Memory B cell (primary cell): ENCODE measurements around the gene GLIPR1L1.
A peak's percentile ranks its signal among the peaks of the same experiment; 100 is the strongest.
"Not testable (repeated sequence)": the region's sequence is repeated elsewhere in the genome, so short reads cannot be mapped to it uniquely, and the experiment has no call there.

Source experiments
- ATAC-seq: fragments of 150-1000 bp; cut with Tn5 transposase; 2 replicates; pipeline ENCODE4 v1.10.0; 2021; ENCODE audit warnings: low read depth, mild to moderate bottlenecking, moderate library complexity
- DNase-seq, 2 donors: peaks; one replicate each; pipeline ENCODE4 v3.0.0; 2022; ENCODE audit warnings: low spot score in 2 of 2
- H3K27ac Mint-ChIP-seq: one replicate; pipeline ENCODE4 v1.8.0; 2022; ENCODE audit warnings: mild to moderate bottlenecking, moderate library complexity, mixed read lengths
- H3K27me3 Mint-ChIP-seq: one replicate; pipeline ENCODE4 v1.8.0; 2022; ENCODE audit warnings: mixed read lengths
- H3K36me3 Mint-ChIP-seq: one replicate; pipeline ENCODE4 v1.8.0; 2022; ENCODE audit warnings: mild to moderate bottlenecking, mixed read lengths
- H3K4me1 Mint-ChIP-seq: one replicate; pipeline ENCODE4 v1.8.0; 2022; ENCODE audit warnings: mixed read lengths
- H3K4me3 Mint-ChIP-seq: one replicate; pipeline ENCODE4 v1.8.0; 2022; ENCODE audit warnings: mild to moderate bottlenecking, moderate library complexity, mixed read lengths
- H3K9me3 Mint-ChIP-seq: one replicate; pipeline ENCODE4 v1.8.0; 2022; ENCODE audit warnings: mixed read lengths

The GLIPR1L1 gene

DNA sequence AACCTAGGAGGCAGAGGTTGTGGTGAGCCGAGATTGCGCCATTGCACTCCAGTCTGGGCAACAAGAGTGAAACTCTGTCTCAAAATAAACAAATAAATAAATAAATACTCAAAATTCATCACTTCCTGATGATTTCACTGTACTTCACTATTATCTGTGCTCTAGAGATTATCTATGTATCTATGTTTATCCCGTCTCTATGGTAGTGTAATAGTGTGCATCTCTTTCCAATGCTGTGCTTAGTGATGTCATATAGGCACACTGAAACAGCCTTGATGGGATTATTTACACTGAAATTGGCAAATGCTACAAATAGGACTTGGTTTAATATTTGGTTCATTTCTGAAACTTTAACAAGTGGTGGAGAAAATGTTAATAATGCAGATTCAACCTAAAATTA, 10.8 kb upstream of the GLIPR1L1 start:
- peaks cover 6% of the 10 kb centered on the region for H3K27me3 Mint-ChIP-seq
- H3K4me1 Mint-ChIP-seq: no peaks in the 10 kb centered on the region
- no peaks in the 10 kb centered on the region for H3K36me3 Mint-ChIP-seq
- no peak for DNase-seq
- H3K9me3 Mint-ChIP-seq: no peaks in the 10 kb centered on the region
- no peak overlapping the region for H3K4me3 Mint-ChIP-seq
- ATAC-seq: no peak
- no peak overlapping the region for H3K27ac Mint-ChIP-seq

GRCh38 chr12:75327642-75328041, 6.8 kb upstream of the GLIPR1L1 start:
- H3K4me3 Mint-ChIP-seq: no peak overlapping the region
- ATAC-seq (no peak), DNase-seq (no peak)
- H3K4me1 Mint-ChIP-seq: peaks cover 7% of the 10 kb centered on the region
- no peaks in the 10 kb centered on the region for H3K9me3 Mint-ChIP-seq
- H3K27me3 Mint-ChIP-seq: peaks cover 7% of the 10 kb centered on the region
- H3K36me3 Mint-ChIP-seq: no peaks in the 10 kb centered on the region
- H3K27ac Mint-ChIP-seq: no peak overlapping the region

- DNase-seq (peak; percentile 50 to 67), ATAC-seq (peak; percentile 76)
- H3K36me3 Mint-ChIP-seq: no peaks in the 10 kb centered on the region
- peak within 1 kb of the TSS; percentile 91 for H3K4me3 Mint-ChIP-seq
- peak within 1 kb of the TSS; percentile 16 for H3K27ac Mint-ChIP-seq
- peaks cover 15% of the 10 kb centered on the region for H3K4me1 Mint-ChIP-seq
- peaks cover 10% of the 10 kb centered on the region for H3K27me3 Mint-ChIP-seq
- no peaks in the 10 kb centered on the region for H3K9me3 Mint-ChIP-seq
Measured at GRCh38 chr12:75329918-75330826, 4.3 kb upstream of the GLIPR1L1 start, which contains the start of gene CAPS2. TSS of gene CAPS2 (minus strand) at chr12:75330324. CDS start at chr12:75326498, 3,826 bp downstream.

DNA sequence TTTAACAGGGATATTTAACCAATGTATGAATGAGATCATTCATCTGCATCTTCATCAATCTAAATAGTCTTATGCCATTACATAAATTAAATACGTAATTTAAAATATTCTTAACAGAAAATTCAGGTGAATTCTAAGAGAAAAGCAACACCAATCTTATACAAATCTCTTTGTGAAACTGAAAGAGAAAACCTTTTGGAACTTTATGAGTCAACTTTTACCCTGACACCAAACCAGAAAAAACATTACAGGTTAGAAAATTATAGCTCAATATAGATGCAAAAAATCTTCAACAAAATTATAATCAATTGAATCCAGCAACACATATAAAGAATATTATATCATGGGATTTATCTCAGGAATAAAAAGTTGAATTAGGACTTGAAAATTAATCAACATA, 3.4 kb downstream of the GLIPR1L1 start:
- Mint-ChIP-seq H3K36me3 (no peaks in the 10 kb centered on the region), H3K9me3 (peaks cover 3% of the 10 kb centered on the region), H3K27me3 (peaks cover 4% of the 10 kb centered on the region), H3K4me3 (no peak overlapping the region), H3K4me1 (peaks cover 8% of the 10 kb centered on the region), H3K27ac (no peak overlapping the region)
- no peak for DNase-seq
- no peak for ATAC-seq

- H3K9me3 Mint-ChIP-seq: peaks cover 3% of the 10 kb centered on the region
- no peaks in the 10 kb centered on the region for H3K4me1 Mint-ChIP-seq
- no peak for ATAC-seq
Measured at GRCh38 chr12:75341873-75342272, 7.4 kb downstream of the GLIPR1L1 start.

DNA sequence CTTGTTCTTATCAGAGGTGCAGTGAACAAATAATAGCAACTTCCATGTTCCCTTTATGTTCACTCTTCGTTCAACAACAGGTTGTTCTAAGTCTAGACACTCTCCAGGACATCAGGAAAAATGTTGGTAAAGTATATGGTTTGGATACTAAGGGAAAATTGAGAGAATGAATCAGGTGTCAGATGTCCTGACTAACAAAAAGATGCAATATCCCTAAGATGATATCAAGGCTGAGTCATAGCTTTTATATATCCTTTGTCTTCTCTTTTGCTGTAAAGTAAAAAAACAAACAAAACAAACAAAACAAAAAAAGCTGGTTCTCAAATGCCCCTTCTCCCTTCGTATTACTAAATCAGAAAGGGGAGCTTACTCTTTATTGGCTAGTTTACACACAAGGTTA, 11.1 kb downstream of the GLIPR1L1 start:
- no peaks in the 10 kb centered on the region for H3K36me3 Mint-ChIP-seq
- H3K27me3 Mint-ChIP-seq: no peaks in the 10 kb centered on the region
- H3K27ac Mint-ChIP-seq: no peak overlapping the region
- H3K4me3 Mint-ChIP-seq: no peak overlapping the region
- no peak for DNase-seq
- no peak for ATAC-seq
- no peaks in the 10 kb centered on the region for H3K9me3 Mint-ChIP-seq
- no peaks in the 10 kb centered on the region for H3K4me1 Mint-ChIP-seq

More at GRCh38 chr12:75341873-75342272, 7.4 kb downstream of the GLIPR1L1 start:
- DNase-seq: no peak
- Mint-ChIP-seq H3K27ac (no peak overlapping the region), H3K4me3 (no peak overlapping the region), H3K36me3 (no peaks in the 10 kb centered on the region), H3K27me3 (no peaks in the 10 kb centered on the region)

DNA sequence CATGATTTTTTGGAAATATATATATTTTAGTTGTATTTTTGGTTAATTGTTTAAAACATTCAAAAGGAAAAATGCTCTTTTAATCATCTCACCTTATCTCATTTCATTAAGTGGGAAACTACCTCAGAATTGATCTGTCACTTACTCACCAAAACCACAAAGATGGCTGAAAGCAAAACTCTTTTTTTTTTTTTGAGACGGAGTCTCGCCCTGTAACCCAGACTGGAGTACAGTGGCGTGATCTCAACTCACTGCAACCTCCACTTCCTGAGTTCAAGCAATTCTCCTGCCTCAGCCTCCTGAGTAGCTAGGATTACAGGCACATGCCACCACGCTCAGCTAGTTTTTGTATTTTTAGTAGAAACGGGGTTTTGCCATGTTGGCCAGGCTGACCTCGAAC, 11.7 kb downstream of the GLIPR1L1 start:
- not testable (repeated sequence) for H3K4me3 Mint-ChIP-seq, H3K27me3 Mint-ChIP-seq, DNase-seq, H3K27ac Mint-ChIP-seq, H3K9me3 Mint-ChIP-seq, H3K36me3 Mint-ChIP-seq, H3K4me1 Mint-ChIP-seq
- ATAC-seq: peak; percentile 24

- Mint-ChIP-seq H3K27ac (no peak overlapping the region), H3K4me3 (no peak overlapping the region), H3K4me1 (no peaks in the 10 kb centered on the region), H3K27me3 (no peaks in the 10 kb centered on the region), H3K36me3 (peaks cover 13% of the 10 kb centered on the region), H3K9me3 (peaks cover 9% of the 10 kb centered on the region)
- DNase-seq (no peak), ATAC-seq (no peak)
Measured at GRCh38 chr12:75349946-75350345, 15.5 kb downstream of the GLIPR1L1 start.

GRCh38 chr12:75350413-75350812, 15.9 kb downstream of the GLIPR1L1 start:
- H3K27ac Mint-ChIP-seq: no peak overlapping the region
- no peak for DNase-seq
- H3K4me3 Mint-ChIP-seq: no peak overlapping the region
- peaks cover 16% of the 10 kb centered on the region for H3K36me3 Mint-ChIP-seq
- H3K9me3 Mint-ChIP-seq: peaks cover 12% of the 10 kb centered on the region
- no peaks in the 10 kb centered on the region for H3K4me1 Mint-ChIP-seq
- ATAC-seq: no peak
- no peaks in the 10 kb centered on the region for H3K27me3 Mint-ChIP-seq

DNA sequence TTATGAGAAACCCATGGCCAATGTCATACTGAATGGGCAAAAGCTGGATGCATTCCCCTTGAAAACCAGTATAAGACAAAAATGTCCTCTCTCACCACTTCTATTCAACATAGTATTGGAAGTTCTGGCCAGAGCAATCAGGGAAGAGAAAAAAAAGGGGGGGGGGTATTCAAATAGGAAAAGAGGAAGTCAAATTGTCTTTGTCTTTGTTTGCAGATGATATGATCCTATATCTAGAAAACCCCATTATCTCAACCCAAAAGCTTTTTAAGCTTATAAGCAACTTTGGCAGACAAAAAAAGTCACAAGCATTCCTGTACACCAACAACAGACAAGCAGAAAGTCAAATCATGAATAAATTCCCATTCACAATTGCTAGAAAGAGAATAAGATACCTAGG, 19.5 kb downstream of the GLIPR1L1 start:
- no peak overlapping the region for H3K4me3 Mint-ChIP-seq
- DNase-seq (no peak), ATAC-seq (no peak)
- peaks cover 16% of the 10 kb centered on the region for H3K36me3 Mint-ChIP-seq
- H3K27me3 Mint-ChIP-seq: no peaks in the 10 kb centered on the region
- no peak overlapping the region for H3K27ac Mint-ChIP-seq
- no peaks in the 10 kb centered on the region for H3K4me1 Mint-ChIP-seq
- peaks cover 12% of the 10 kb centered on the region for H3K9me3 Mint-ChIP-seq

DNA sequence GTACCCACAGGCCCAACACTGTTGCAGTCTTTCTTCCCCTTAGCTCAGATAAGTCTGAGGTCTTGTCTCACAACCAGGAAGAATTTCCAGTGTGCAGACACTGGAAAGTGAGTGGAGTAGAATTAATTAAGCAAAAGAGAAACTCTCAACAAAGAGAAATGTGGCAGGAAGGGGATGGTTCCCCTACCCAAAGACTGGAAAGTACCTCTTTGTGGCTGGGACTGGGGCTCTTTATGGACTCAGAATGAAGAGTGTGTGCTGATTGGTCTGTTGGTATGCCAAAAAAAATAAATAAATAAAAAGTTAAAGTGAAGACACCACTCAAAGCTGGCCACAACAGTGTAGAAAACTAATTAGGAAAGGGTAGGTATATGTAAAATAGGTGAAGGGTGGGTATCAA, 26.4 kb downstream of the GLIPR1L1 start:
- no peak overlapping the region for H3K4me3 Mint-ChIP-seq
- H3K27me3 Mint-ChIP-seq: no peaks in the 10 kb centered on the region
- DNase-seq (no peak), ATAC-seq (peak; percentile 51)
- H3K27ac Mint-ChIP-seq: no peak overlapping the region
- H3K4me1 Mint-ChIP-seq: peaks cover 7% of the 10 kb centered on the region
- peaks cover 5% of the 10 kb centered on the region for H3K36me3 Mint-ChIP-seq
- peaks cover 9% of the 10 kb centered on the region for H3K9me3 Mint-ChIP-seq

- H3K36me3 Mint-ChIP-seq: peaks cover 5% of the 10 kb centered on the region
- peaks cover 9% of the 10 kb centered on the region for H3K9me3 Mint-ChIP-seq
- no peak for DNase-seq
- peaks cover 7% of the 10 kb centered on the region for H3K4me1 Mint-ChIP-seq
- ATAC-seq: no peak
- H3K27me3 Mint-ChIP-seq: no peaks in the 10 kb centered on the region
- no peak overlapping the region for H3K27ac Mint-ChIP-seq
- H3K4me3 Mint-ChIP-seq: no peak overlapping the region
Measured at GRCh38 chr12:75361408-75361807, 26.9 kb downstream of the GLIPR1L1 start.

GRCh38 chr12:75364919-75365318, 30.4 kb downstream of the GLIPR1L1 start:
- peaks cover 9% of the 10 kb centered on the region for H3K4me1 Mint-ChIP-seq
- ATAC-seq (no peak), DNase-seq (no peak)

DNA sequence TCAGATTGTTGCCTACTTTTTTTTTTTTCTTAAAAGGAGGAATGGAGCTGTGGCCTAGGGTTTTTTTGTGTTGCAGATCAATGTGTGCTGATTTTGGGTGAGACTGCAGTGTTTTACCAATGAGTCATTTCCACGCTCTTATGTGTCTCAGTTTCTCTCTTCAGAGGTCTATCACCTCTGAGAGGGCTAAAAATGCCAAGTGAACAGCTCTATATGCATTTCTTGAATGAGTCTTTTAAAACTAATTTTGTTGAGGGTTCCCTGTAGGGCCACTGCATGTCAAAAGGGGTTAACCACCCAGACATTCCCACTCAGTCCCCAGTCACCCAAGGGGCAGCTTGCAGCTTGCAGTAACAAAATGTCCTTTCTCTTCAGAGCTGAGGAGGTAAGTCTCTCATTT, 32.2 kb downstream of the GLIPR1L1 start:
- DNase-seq (no peak), ATAC-seq (no peak)
- H3K9me3 Mint-ChIP-seq: no peaks in the 10 kb centered on the region
- H3K27me3 Mint-ChIP-seq: no peaks in the 10 kb centered on the region
- H3K4me1 Mint-ChIP-seq: peaks cover 4% of the 10 kb centered on the region
- no peak overlapping the region for H3K27ac Mint-ChIP-seq
- H3K36me3 Mint-ChIP-seq: no peaks in the 10 kb centered on the region
- H3K4me3 Mint-ChIP-seq: no peak overlapping the region

More at GRCh38 chr12:75364919-75365318, 30.4 kb downstream of the GLIPR1L1 start:
- Mint-ChIP-seq H3K4me3 (no peak overlapping the region), H3K27me3 (no peaks in the 10 kb centered on the region), H3K36me3 (peaks cover 5% of the 10 kb centered on the region), H3K9me3 (peaks cover 9% of the 10 kb centered on the region), H3K27ac (no peak overlapping the region)

GRCh38 chr12:75374971-75375370, 40.5 kb downstream of the GLIPR1L1 start:
- H3K4me3 Mint-ChIP-seq: no peak overlapping the region
- no peaks in the 10 kb centered on the region for H3K9me3 Mint-ChIP-seq
- no peaks in the 10 kb centered on the region for H3K4me1 Mint-ChIP-seq
- H3K27me3 Mint-ChIP-seq: no peaks in the 10 kb centered on the region
- DNase-seq (no peak), ATAC-seq (no peak)
- H3K36me3 Mint-ChIP-seq: peaks cover 2% of the 10 kb centered on the region
- no peak overlapping the region for H3K27ac Mint-ChIP-seq
